Measurements from ENCODE around the gene RPRD1A. TPM values are rescaled to one million over a fixed set of nuclear protein-coding genes. Genes with fewer than 3 reads are reported as not detected.
"Not testable (repeated sequence)": the region's sequence is repeated elsewhere in the genome, so short reads cannot be mapped to it uniquely, and the experiment has no call there.

Gene RPRD1A
- total RNA-seq, 1 donor from 2014 or later, result 47.6 TPM

DNA sequence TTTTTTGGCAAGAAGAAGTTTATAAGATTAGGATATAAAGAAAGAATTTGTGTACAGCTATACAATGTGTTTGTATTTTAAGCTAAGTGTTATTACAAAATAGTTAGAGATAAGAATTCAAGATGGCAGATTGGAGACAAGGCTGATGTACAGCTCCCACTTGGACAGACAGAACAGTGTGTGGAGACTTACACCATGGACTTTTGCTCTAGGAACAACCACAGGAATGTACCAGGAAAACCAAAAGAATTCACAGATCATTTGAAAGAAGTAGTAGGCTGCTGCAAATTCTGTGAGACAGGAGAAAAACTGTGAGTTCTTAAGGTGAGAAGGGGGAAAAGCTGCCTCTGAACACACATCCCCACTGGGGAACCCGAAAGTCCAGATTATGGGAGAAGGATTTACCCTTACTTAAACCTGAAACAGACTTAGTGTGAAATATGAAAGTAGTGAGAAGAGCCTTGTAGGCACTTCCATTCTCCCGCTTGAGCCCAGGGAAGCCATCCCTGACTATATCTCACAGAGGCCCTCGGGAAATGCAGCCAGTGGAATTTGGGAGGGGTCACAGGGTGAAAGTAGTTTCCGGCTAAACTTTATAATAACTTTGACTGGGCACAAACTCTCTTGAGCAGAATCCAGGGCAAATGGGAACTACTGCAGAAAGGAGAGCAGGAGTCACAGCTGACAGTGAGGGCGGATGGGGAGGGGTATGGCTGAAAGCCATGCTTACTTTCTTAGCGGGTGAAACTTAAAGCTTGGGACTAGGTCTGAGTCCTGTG, 11.6 kb upstream of the RPRD1A start:
- ATAC-seq (ENCODE audit: low read depth) (no peak), DNase-seq (no peak)
- ChIA-PET POLR2A (no interaction called here), CTCF (no interaction called here)
- Mint-ChIP-seq H3K36me3 (ENCODE audit: low read depth) (peaks cover 4% of the 10 kb centered on the region), H3K27me3 (peaks cover 3% of the 10 kb centered on the region), H3K9me3 (peaks cover 7% of the 10 kb centered on the region), H3K4me1 (peaks cover 24% of the 10 kb centered on the region), H3K4me3 (no peak overlapping the region), H3K27ac (no peak overlapping the region)
- intact Hi-C loops (cut with micrococcal nuclease), result no loop called here
- TF ChIP-seq, protein P1, sequence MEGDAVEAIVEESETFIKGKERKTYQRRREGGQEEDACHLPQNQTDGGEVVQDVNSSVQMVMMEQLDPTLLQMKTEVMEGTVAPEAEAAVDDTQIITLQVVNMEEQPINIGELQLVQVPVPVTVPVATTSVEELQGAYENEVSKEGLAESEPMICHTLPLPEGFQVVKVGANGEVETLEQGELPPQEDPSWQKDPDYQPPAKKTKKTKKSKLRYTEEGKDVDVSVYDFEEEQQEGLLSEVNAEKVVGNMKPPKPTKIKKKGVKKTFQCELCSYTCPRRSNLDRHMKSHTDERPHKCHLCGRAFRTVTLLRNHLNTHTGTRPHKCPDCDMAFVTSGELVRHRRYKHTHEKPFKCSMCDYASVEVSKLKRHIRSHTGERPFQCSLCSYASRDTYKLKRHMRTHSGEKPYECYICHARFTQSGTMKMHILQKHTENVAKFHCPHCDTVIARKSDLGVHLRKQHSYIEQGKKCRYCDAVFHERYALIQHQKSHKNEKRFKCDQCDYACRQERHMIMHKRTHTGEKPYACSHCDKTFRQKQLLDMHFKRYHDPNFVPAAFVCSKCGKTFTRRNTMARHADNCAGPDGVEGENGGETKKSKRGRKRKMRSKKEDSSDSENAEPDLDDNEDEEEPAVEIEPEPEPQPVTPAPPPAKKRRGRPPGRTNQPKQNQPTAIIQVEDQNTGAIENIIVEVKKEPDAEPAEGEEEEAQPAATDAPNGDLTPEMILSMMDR (IDR thresholded peaks at IDR 0.05), result no peak

DNA sequence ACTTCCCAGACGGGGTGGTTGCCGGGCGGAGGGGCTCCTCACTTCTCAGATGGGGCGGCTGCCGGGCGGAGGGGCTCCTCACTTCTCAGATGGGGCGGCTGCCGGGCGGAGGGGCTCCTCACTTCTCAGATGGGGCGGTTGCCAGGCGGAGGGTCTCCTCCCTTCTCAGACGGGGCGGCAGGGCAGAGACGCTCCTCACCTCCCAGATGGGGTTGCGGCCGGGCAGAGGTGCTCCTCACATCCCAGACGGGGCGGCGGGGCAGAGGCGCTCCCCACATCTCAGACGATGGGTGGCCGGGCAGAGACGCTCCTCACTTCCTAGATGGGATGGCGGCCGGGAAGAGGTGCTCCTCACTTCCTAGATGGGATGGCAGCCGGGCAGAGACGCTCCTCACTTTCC, 10.4 kb upstream of the RPRD1A start:
- H3K36me3 Mint-ChIP-seq (ENCODE audit: low read depth); intact Hi-C loops (cut with micrococcal nuclease); H3K9me3 Mint-ChIP-seq; DNase-seq; ATAC-seq (ENCODE audit: low read depth); H3K27ac Mint-ChIP-seq; H3K27me3 Mint-ChIP-seq; CTCF ChIA-PET; POLR2A ChIA-PET; H3K4me3 Mint-ChIP-seq: not testable (repeated sequence)
- peaks cover 14% of the 10 kb centered on the region for H3K4me1 Mint-ChIP-seq

DNA sequence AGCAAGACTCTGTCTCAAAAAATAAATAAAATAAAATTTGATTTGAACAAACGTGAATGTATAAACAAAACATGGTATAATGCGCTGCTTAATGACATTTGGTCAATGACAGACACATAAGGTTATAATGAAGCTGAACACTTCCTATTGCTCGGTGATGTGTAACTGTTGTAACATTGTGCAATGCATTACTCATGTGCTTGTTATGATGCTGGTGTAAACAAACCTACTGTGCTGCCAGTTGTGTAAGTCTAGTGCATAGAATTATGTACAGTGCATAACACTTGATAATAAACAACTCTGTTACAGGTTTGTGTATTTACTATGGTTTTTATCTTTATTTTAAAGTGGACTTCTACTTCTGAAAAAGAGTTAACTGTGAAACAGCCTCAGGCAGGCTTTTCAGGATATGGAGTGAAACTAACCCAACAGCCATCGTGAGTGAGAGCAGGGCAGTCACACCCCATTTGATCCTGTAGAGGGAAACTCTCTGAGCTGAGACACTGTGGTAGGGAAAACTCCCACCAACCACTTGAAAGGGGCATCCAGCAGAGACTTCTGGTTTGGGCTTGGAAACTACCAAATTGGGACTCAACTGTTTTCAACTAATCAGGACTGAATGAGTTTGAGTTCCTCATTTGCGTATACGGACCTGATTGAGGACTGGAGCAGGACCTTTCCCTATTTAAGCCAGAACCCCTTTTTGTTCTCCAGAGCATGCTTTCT, 8.7 kb upstream of the RPRD1A start:
- ATAC-seq (ENCODE audit: low read depth) (peak; percentile 31), DNase-seq (no peak)
- Mint-ChIP-seq H3K4me1 (peaks cover 7% of the 10 kb centered on the region), H3K9me3 (peaks cover 2% of the 10 kb centered on the region), H3K27me3 (peaks cover 3% of the 10 kb centered on the region), H3K36me3 (ENCODE audit: low read depth) (peaks cover 2% of the 10 kb centered on the region), H3K27ac (no peak overlapping the region), H3K4me3 (no peak overlapping the region)
- TF ChIP-seq, protein P1 (IDR thresholded peaks at IDR 0.05), result no peak
- CTCF ChIA-PET, result no interaction called here
- intact Hi-C loops (cut with micrococcal nuclease), result no loop called here
- POLR2A ChIA-PET, result no interaction called here

DNA sequence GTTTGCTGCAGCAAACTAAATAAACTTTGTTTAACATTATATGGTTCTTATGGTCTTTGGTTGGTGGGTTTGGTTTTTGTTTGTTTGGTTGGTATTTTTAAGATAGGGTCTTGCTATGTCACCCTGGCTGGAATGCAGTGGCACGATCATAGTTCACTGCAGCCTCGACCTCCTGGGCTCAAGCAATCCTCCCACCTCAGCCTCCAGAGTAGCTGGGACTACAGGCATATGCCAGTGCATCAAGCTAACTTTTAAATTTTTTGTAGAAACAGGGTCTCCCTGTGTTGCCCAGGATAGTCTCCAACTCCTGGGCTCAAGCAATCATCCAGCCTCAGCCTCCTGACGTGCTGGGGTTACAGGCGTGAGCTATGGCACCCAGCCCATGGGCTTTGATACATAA, 7.1 kb upstream of the RPRD1A start:
- DNase-seq (no peak), ATAC-seq (ENCODE audit: low read depth) (no peak)
- H3K9me3 Mint-ChIP-seq, result no peaks in the 10 kb centered on the region
- ChIA-PET POLR2A (no interaction called here), CTCF (no interaction called here)
- no peak overlapping the region for H3K4me3 Mint-ChIP-seq
- H3K36me3 Mint-ChIP-seq (ENCODE audit: low read depth), result no peaks in the 10 kb centered on the region
- no peak overlapping the region for H3K27ac Mint-ChIP-seq
- H3K27me3 Mint-ChIP-seq, result peaks cover 3% of the 10 kb centered on the region
- TF ChIP-seq, protein P1 (IDR thresholded peaks at IDR 0.05), result no peak
- intact Hi-C loops (cut with micrococcal nuclease), result no loop called here
- peaks cover 7% of the 10 kb centered on the region for H3K4me1 Mint-ChIP-seq

DNA sequence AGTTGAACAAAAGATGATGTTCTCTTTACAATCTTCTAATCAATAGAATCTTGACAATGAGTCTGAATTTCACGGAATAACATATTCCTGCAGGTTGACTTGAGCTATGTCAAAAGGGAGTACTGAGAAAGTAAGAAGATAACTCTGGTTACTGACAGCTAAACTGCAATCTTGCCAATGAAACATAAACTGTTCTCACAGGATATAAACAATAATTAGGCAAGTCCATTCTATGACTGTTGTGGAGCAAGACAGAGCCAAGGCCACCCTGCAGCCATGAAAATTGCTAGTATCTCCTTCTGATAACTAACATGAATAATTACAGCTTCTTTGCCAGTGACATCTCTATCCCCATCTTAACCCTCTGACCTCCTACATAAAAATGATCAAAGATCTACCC, 6.3 kb upstream of the RPRD1A start:
- intact Hi-C loops (cut with micrococcal nuclease), result no loop called here
- Mint-ChIP-seq H3K27me3 (peaks cover 3% of the 10 kb centered on the region), H3K4me3 (no peak overlapping the region), H3K36me3 (ENCODE audit: low read depth) (no peaks in the 10 kb centered on the region), H3K4me1 (peaks cover 7% of the 10 kb centered on the region), H3K9me3 (no peaks in the 10 kb centered on the region), H3K27ac (no peak overlapping the region)
- ChIA-PET CTCF (no interaction called here), POLR2A (interaction anchor here (0.5 kb wide), 1 partner anchor 70 kb away, joined by 7 read pairs; no protein-coding TSS in a partner anchor)
- TF ChIP-seq, protein P1 (IDR thresholded peaks at IDR 0.05), result no peak
- DNase-seq, result no peak
- no peak for ATAC-seq (ENCODE audit: low read depth)

DNA sequence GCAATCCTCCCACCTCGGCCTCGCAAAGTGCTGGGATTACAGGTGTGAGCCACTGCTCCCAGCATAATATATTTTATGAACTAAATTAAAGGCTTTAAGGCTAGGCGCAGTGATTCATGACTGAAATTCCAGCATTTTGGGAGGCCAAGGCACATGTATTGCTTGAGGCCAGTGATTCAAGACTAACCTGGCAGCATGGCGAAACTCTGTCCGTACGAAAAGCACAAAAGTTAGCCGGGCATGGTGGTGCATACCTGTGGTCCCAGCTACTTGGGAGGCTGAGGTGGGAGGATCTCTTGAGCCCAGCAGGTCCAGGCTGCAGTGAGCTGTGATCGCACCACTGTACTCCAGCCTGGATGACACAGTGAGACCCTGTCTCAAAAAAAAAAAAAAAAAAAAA, 5.0 kb upstream of the RPRD1A start:
- ATAC-seq (ENCODE audit: low read depth); CTCF ChIA-PET; H3K27ac Mint-ChIP-seq; H3K36me3 Mint-ChIP-seq (ENCODE audit: low read depth); intact Hi-C loops (cut with micrococcal nuclease); H3K27me3 Mint-ChIP-seq; H3K4me3 Mint-ChIP-seq; H3K9me3 Mint-ChIP-seq; DNase-seq: not testable (repeated sequence)
- POLR2A ChIA-PET, result interaction anchor here (0.6 kb wide), 1 partner anchor 55 kb away, joined by 4 read pairs; no protein-coding TSS in a partner anchor
- peaks cover 12% of the 10 kb centered on the region for H3K4me1 Mint-ChIP-seq
